ENCODE data around the gene UBR1.

DNA sequence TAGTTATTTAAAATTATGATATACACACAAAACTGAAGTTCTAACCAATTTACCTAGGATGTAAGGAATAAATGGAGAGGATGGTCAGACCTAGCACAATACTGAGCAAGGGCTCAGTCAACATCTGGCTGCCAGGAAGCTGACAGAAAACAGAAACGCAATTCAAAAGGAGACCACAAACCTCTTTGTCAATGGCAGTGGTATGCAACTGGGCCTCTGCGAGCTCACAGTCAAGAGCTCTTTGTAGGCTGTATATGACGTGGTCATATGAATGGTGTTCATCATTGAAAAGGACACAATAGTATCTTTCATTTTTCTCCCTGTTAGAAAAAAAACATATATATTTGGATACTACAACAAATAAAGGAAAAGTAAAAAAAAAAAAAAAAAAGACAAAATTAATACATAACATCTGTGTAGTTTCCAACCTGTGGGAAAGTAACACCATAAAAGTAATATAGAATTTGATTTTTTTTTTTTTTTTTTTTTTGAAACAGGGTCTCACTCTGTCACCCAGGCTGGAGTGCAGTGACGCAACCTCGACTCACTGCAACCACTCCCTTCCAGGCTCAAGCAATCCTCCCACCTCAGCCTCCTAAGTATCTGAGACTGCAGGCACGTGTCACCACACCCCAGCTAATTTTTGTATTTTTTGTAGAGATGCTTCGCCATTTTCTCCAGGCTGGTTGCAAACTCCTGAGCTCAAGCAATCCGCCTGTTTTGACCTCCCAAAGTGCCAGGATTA, 37.9 kb downstream of the UBR1 start:
- TF ChIP-seq NR2C2 (CRISPR knock-in tag; IDR thresholded peaks at IDR 0.05) (no peak), GRHL2 (CRISPR knock-in tag; IDR thresholded peaks at IDR 0.05; ENCODE audit: insufficient replicate concordance, severe bottlenecking) (no peak), NR3C1 (CRISPR knock-in tag; conservative IDR thresholded peaks at IDR 0.05; ENCODE audit: low read depth) (no peak), ZNF317 (CRISPR knock-in tag; IDR thresholded peaks at IDR 0.05; ENCODE audit: borderline replicate concordance, low read depth) (no peak), HMGA2 (CRISPR knock-in tag; IDR thresholded peaks at IDR 0.05) (no peak)
- TF ChIP-seq, protein P1, sequence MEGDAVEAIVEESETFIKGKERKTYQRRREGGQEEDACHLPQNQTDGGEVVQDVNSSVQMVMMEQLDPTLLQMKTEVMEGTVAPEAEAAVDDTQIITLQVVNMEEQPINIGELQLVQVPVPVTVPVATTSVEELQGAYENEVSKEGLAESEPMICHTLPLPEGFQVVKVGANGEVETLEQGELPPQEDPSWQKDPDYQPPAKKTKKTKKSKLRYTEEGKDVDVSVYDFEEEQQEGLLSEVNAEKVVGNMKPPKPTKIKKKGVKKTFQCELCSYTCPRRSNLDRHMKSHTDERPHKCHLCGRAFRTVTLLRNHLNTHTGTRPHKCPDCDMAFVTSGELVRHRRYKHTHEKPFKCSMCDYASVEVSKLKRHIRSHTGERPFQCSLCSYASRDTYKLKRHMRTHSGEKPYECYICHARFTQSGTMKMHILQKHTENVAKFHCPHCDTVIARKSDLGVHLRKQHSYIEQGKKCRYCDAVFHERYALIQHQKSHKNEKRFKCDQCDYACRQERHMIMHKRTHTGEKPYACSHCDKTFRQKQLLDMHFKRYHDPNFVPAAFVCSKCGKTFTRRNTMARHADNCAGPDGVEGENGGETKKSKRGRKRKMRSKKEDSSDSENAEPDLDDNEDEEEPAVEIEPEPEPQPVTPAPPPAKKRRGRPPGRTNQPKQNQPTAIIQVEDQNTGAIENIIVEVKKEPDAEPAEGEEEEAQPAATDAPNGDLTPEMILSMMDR (IDR thresholded peaks at IDR 0.05), result no peak
- TF ChIP-seq, protein P2, sequence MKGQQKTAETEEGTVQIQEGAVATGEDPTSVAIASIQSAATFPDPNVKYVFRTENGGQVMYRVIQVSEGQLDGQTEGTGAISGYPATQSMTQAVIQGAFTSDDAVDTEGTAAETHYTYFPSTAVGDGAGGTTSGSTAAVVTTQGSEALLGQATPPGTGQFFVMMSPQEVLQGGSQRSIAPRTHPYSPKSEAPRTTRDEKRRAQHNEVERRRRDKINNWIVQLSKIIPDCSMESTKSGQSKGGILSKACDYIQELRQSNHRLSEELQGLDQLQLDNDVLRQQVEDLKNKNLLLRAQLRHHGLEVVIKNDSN (CRISPR knock-in tag; IDR thresholded peaks at IDR 0.05), result no peak
- TF ChIP-seq, protein P3, sequence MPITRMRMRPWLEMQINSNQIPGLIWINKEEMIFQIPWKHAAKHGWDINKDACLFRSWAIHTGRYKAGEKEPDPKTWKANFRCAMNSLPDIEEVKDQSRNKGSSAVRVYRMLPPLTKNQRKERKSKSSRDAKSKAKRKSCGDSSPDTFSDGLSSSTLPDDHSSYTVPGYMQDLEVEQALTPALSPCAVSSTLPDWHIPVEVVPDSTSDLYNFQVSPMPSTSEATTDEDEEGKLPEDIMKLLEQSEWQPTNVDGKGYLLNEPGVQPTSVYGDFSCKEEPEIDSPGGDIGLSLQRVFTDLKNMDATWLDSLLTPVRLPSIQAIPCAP (CRISPR knock-in tag; IDR thresholded peaks at IDR 0.05), result no peak
- TF ChIP-seq, protein P4, sequence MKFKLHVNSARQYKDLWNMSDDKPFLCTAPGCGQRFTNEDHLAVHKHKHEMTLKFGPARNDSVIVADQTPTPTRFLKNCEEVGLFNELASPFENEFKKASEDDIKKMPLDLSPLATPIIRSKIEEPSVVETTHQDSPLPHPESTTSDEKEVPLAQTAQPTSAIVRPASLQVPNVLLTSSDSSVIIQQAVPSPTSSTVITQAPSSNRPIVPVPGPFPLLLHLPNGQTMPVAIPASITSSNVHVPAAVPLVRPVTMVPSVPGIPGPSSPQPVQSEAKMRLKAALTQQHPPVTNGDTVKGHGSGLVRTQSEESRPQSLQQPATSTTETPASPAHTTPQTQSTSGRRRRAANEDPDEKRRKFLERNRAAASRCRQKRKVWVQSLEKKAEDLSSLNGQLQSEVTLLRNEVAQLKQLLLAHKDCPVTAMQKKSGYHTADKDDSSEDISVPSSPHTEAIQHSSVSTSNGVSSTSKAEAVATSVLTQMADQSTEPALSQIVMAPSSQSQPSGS (CRISPR knock-in tag; IDR thresholded peaks at IDR 0.05; ENCODE audit: borderline replicate concordance, low read depth), result no peak
